Right cardiac atrium (tissue), 5 donors: ENCODE measurements around the gene GPR180. TPM values are rescaled to one million over a fixed set of nuclear protein-coding genes. Genes with fewer than 3 reads are reported as not detected.

Experiments used
- ATAC-seq, 2 donors: fragments of 200-7000 bp; cut with Tn5 transposase; one replicate each; pipeline versions ENCODE4 v1.8.0 to v1.9.1; 2020; ENCODE audit warnings: moderate library complexity in 2 of 2, mild to moderate bottlenecking in 1 of 2
- DNase-seq, 3 donors: peaks; one replicate each; pipeline ENCODE4 v3.0.0-alpha.2; 2020
- H3K27ac ChIP-seq: one replicate; pipeline ENCODE4 v1.5.1; 2013; ENCODE audit warnings: mild to moderate bottlenecking, low read length, control low read depth, moderate library complexity
- H3K27me3 ChIP-seq: one replicate; pipeline ENCODE4 v1.6.1; 2013; ENCODE audit not compliant: control insufficient read depth, insufficient read depth
- H3K4me1 ChIP-seq: one replicate; pipeline ENCODE4 v1.6.1; 2013; ENCODE audit warnings: low read length; ENCODE audit not compliant: control insufficient read depth, insufficient read depth
- H3K4me3 ChIP-seq: one replicate; pipeline ENCODE4 v1.5.1; 2013; ENCODE audit warnings: low read length, control low read depth
- H3K9me3 ChIP-seq: one replicate; pipeline ENCODE4 v1.6.1; 2013; ENCODE audit warnings: low read length; ENCODE audit not compliant: control insufficient read depth
- WGBS: extraction: QIAGEN DNeasy Blood & Tissue Kit; methylation state at CpG from one replicate; pipeline ENCODE4 v1.1.7; 2013; 5-methylcytosine and 5-hydroxymethylcytosine counted together
- intact Hi-C, 4 donors: fragments of 100-400 bp; cut with DNase I; formaldehyde crosslinking; loops; one replicate each; pipeline versions ENCODE4 v1.11.0 to v1.14.0; 2022 to 2023
- polyA plus RNA-seq: library from polyadenylated mRNA; stranded (reverse); fragments of 200-250 nt; gene quantifications from one replicate; pipeline ENCODE4 v1.2.3, GENCODE V29; 2013
- total RNA-seq, 4 donors: library from RNA; stranded (reverse); fragmentation: NEBNext Ultra II Directional; extraction: Animal tissue kit (Norgen Biotek cat#: 25700); gene quantifications; one replicate each; pipeline ENCODE4 v1.2.1, GENCODE V29; 2021
- donor health status: healthy with polysubstance abuse.
- donor health status: DM: no; HTN: yes; CAD: no.
- donor health status: DM: no; HTN: no; CAD: no.
- donor health status: DM: no; HTN: yes; CAD: no; lungs with severe emphysema.
- donor health status: DM: yes; HTN: yes; CAD: no.

Gene GPR180
- total and polyA plus RNA-seq, 5 donors = 1.6 to 4.8 (median 4.1) TPM

- no peak overlapping the region for H3K27ac ChIP-seq
- WGBS = 90% methylated on average over 3 of the region's 3 CpGs
- H3K9me3 ChIP-seq = no peaks in the 10 kb centered on the region
- H3K27me3 ChIP-seq = no peaks in the 10 kb centered on the region
- ATAC-seq = no peak
- intact Hi-C loops = no loop called here
- H3K4me1 ChIP-seq = no peaks in the 10 kb centered on the region
- no peak for DNase-seq
- no peak overlapping the region for H3K4me3 ChIP-seq
Observed at GRCh38 chr13:94567581-94567980, 34.1 kb upstream of the GPR180 start.

- Histone ChIP-seq H3K4me1 (no peaks in the 10 kb centered on the region), H3K9me3 (no peaks in the 10 kb centered on the region), H3K4me3 (no peak overlapping the region), H3K27ac (no peak overlapping the region), H3K27me3 (no peaks in the 10 kb centered on the region)
- intact Hi-C loops = no loop called here
- ATAC-seq (no peak), DNase-seq (no peak)
- 97% methylated on average over 1 of the region's 1 CpG for WGBS
Observed at GRCh38 chr13:94568443-94568842, 33.2 kb upstream of the GPR180 start.

- ATAC-seq = no peak
- no peaks in the 10 kb centered on the region for H3K9me3 ChIP-seq
- WGBS = 92% methylated on average over 3 of the region's 3 CpGs
- DNase-seq = no peak
- intact Hi-C loops = no loop called here
- no peaks in the 10 kb centered on the region for H3K4me1 ChIP-seq
- no peak overlapping the region for H3K4me3 ChIP-seq
- H3K27me3 ChIP-seq = no peaks in the 10 kb centered on the region
- H3K27ac ChIP-seq = no peak overlapping the region
Observed at GRCh38 chr13:94569615-94570014, 32.0 kb upstream of the GPR180 start.

DNA sequence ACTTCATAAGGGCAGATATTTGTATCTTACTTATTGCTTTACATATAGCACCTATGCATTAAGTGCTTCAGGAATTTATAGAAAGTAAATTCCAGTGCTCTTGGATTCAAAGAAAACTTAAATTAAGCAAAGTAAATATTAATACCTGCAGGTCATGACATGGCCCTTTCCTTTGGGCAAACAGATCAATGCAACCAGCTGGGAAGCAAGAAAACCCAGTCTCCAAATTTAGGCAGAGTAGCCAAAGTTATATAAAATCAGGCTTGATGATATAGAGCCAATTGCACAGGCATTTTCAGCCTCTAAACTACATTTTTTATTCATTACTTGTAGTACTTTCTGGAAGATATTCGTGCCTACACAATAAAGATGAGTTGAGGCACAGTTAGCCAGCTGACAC, 22.6 kb upstream of the GPR180 start:
- intact Hi-C loops = no loop called here
- DNase-seq (no peak), ATAC-seq (no peak)
- 91% methylated on average over 1 of the region's 1 CpG for WGBS
- no peak overlapping the region for H3K27ac ChIP-seq
- H3K4me1 ChIP-seq = no peaks in the 10 kb centered on the region
- no peak overlapping the region for H3K4me3 ChIP-seq
- H3K9me3 ChIP-seq = no peaks in the 10 kb centered on the region
- no peaks in the 10 kb centered on the region for H3K27me3 ChIP-seq

GRCh38 chr13:94583926-94584325, 17.7 kb upstream of the GPR180 start:
- H3K4me1 ChIP-seq = no peaks in the 10 kb centered on the region
- no peaks in the 10 kb centered on the region for H3K27me3 ChIP-seq
- no peak overlapping the region for H3K27ac ChIP-seq
- WGBS = 94% methylated on average over 1 of the region's 1 CpG
- DNase-seq (no peak), ATAC-seq (no peak)
- intact Hi-C loops = no loop called here
- no peak overlapping the region for H3K4me3 ChIP-seq
- H3K9me3 ChIP-seq = no peaks in the 10 kb centered on the region

DNA sequence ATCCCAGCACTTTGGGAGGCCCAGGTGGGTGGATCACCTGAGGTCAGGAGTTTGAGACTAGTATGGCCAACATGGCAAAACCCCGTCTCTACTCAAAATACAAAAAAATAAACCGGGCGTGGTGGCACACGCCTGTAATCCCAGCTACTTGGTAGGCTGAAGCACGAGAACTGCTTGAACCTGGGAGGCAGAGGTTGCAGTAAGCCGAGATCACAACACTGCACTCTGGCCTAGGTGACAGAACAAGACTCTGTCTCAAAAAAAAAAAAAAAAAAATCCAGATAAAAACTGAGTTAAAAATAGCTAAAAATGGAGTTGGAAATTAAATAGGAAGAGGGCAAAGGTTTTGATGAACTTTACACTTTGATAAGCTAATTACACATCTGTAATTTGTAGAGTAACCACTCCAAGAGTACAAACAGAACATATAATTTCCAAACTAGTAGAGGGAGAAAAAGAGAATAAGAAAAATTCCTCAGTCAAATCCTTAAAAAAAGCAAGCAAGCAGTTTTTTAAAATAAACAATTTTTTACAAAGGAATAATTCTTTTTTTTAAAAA, 16.0 kb upstream of the GPR180 start:
- 95% methylated on average over 6 of the region's 6 CpGs for WGBS
- Histone ChIP-seq H3K9me3 (no peaks in the 10 kb centered on the region), H3K27ac (no peak overlapping the region), H3K4me1 (no peaks in the 10 kb centered on the region), H3K27me3 (no peaks in the 10 kb centered on the region), H3K4me3 (no peak overlapping the region)
- DNase-seq (no peak), ATAC-seq (no peak)
- intact Hi-C loops = no loop called here

- no peak for DNase-seq
- Histone ChIP-seq H3K4me1 (no peaks in the 10 kb centered on the region), H3K27ac (no peak overlapping the region), H3K4me3 (no peak overlapping the region), H3K27me3 (no peaks in the 10 kb centered on the region), H3K9me3 (no peaks in the 10 kb centered on the region)
- no peak for ATAC-seq
- 90% methylated on average over 7 of the region's 7 CpGs for WGBS
- intact Hi-C loops = no loop called here
Observed at GRCh38 chr13:94586371-94586770, 15.3 kb upstream of the GPR180 start.

- DNase-seq (no peak), ATAC-seq (no peak)
- Histone ChIP-seq H3K27ac (no peak overlapping the region), H3K9me3 (no peaks in the 10 kb centered on the region), H3K4me3 (no peak overlapping the region), H3K27me3 (no peaks in the 10 kb centered on the region), H3K4me1 (no peaks in the 10 kb centered on the region)
- intact Hi-C loops = no loop called here
- WGBS = 90% methylated on average over 4 of the region's 4 CpGs
Observed at GRCh38 chr13:94588541-94588940, 13.1 kb upstream of the GPR180 start.

GRCh38 chr13:94590744-94591143, 10.9 kb upstream of the GPR180 start:
- Histone ChIP-seq H3K9me3 (no peaks in the 10 kb centered on the region), H3K4me3 (no peak overlapping the region), H3K27ac (no peak overlapping the region), H3K27me3 (no peaks in the 10 kb centered on the region), H3K4me1 (no peaks in the 10 kb centered on the region)
- DNase-seq = no peak
- ATAC-seq = no peak
- 95% methylated on average over 3 of the region's 3 CpGs for whole genome bisulfite sequencing
- intact Hi-C loops = loop anchor here in 1 of 4 donors (10.0 kb wide), 1 partner anchor 46 kb away; no protein-coding TSS in a partner anchor

DNA sequence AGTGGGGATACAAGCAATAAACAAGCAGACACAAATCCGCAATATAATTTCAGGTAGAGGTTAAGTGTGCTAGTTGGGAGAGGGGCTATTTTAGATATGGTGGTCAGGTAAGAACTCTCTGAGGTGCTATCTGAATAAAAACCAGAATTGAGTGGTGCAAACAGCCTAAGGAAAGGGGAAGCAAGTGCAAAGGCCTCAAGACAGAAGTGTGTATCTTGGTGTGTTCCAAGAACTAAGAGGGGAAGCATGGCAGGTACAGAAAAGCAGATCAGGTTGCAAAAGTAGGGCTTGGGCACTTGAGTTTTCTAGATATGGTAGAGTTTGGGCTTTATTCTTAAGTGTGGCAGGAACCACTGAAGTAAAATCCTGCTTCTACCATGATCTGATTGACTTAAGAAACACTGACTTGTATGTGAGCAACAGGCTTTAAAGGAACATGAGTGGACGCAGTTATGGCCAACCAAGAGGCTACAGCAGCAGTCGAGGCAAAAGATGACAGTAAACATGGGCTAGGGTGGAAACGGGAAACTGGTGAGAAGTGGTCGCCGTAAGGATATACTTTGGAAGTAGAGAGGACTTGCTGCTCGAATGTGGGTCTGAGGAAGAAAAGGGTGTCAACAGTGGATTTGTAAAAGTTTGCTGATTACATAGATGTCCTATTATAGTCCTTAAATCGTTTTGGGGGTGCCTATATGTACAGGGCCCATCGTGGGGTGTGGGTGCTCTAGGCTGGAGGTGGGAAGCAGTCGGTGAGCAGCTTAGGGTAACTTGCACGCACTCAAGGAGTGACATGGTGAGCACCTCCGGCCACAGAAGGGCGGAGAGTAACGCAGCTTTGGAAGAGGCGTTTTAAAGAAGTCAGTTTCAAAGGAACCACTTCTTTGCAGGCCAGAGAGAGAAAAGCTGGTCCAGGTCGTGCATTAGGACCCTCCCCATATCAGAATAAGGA, 6.4 kb upstream of the GPR180 start:
- intact Hi-C loops = loop anchor here in 1 of 4 donors (10.0 kb wide), 1 partner anchor 50 kb away; no protein-coding TSS in a partner anchor
- DNase-seq (peak in 2 of 3 donors; percentile 30 to 47), ATAC-seq (peak; percentile 67 to 74)
- 9% methylated on average over 16 of the region's 16 CpGs for WGBS
- peak overlapping the region; percentile 57 for H3K27ac ChIP-seq
- peak overlapping the region; percentile 74 for H3K4me3 ChIP-seq
- no peaks in the 10 kb centered on the region for H3K4me1 ChIP-seq
- no peaks in the 10 kb centered on the region for H3K27me3 ChIP-seq
- H3K9me3 ChIP-seq = no peaks in the 10 kb centered on the region

DNA sequence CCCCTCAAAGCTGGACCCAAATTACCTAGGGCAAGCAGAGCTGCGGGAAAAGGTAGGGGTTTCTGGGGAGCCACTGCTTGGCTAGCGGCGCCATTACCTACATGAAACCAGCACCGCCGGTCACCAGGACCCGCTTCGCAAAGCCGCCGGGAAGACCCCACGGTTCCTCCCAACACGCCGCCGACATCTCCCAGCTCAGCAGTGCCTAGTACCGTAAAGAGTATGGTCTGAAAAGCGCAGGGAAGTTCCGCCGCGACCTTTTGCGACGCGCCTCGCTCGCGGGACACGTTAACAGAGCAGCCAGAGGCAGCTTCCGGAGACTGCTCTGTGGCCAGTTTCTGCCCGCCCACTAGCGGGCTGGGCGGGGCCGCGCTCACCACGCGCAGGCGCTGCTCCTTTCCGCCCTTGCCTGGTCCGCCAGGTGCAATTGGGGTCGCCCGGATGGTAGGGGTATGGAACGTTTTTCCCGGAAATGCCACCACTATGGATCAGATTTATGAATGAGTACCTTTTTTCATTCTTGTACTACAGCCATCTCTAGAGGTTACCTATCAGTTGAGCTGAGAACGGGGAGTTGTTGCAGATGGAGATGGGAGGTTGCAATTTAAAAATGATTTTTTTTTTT, 5.6 kb upstream of the GPR180 start, which contains the start of gene TGDS:
Gene TGDS (minus strand): TSS at position 203 of the 625 bp plus-strand sequence. CDS start 16 bp downstream, at position 187.
- no peaks in the 10 kb centered on the region for H3K27me3 ChIP-seq
- ATAC-seq (peak; percentile 99 to 100), DNase-seq (peak; percentile 94 to 97 (median 97))
- peak within 1 kb of the TSS; percentile 74 for H3K4me3 ChIP-seq
- peak within 1 kb of the TSS; percentile 57 for H3K27ac ChIP-seq
- under 1% methylated on average over 41 of the region's 41 CpGs for WGBS
- H3K9me3 ChIP-seq = no peaks in the 10 kb centered on the region
- no peaks in the 10 kb centered on the region for H3K4me1 ChIP-seq
- intact Hi-C loops = loop anchor here in 1 of 4 donors (10.0 kb wide), 1 partner anchor 51 kb away; no protein-coding TSS in a partner anchor
